HUDEP-2 (cell line): Measurements from ENCODE around the gene KRT222.

Source experiments
- DNase-seq, 76 experiments: peaks; one replicate each; lab custom pipeline; 2025; ENCODE audit not compliant: unreplicated experiment in 76 of 76; lab: John Stamatoyannopoulos, UW

The KRT222 gene

DNA sequence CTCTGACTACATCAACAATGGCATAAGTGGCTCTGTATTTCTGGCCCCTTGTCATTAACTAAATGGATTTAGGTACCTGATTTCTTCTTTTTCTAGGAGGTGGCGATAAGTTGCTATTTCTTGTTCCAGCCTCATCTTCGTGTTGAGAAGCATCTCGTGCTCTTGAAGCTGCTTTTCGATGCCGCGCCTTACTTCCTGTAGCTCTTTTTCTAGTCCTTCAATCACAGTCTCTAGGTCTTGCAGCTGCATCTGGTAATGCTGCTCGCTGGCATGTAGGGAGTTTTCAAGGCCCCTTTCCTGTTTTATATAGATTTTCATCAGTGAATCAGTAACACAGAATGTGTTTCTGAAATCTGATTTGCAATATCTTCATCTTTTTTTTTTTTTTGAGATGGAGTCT, 5.1 kb downstream of the KRT222 start:
- no peak for DNase-seq

DNA sequence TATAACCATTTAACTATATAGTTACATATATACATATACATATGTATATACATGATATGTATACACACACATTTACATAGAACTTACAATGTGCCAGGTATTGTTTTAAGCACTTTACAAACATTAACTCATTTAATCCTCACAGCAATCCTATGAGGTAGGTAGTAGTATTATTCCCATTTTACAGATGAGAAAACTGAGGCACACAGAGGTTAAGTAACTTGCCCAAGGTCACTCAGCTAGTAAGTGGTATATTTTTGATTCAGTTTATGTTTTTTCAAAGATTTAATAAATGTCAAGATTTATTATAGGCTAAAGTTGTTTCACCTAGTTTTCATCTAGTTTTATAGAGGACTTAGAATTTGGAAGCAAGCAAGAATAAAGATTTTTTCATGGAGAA, 6.6 kb downstream of the KRT222 start:
- no peak for DNase-seq

DNA sequence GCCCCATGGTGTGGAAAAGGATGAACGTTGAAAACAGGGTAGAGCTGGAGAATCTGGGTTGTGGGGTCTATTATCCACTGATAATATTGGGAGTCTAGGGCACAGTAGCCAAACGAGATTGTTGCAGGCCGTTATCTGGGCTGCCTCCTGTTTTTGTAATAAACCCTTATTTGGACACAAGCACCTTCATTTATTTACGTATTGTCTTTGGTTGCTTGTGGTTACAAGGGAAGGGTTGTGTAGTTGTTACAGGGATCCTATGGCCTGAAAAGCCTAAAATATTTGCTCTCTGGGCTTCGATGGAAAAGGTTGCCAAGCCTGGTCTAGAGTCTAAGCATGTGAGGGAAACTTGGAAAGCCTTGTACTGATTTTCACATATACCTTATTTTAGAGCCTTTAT, 13.0 kb downstream of the KRT222 start:
- DNase-seq, result no peak

DNA sequence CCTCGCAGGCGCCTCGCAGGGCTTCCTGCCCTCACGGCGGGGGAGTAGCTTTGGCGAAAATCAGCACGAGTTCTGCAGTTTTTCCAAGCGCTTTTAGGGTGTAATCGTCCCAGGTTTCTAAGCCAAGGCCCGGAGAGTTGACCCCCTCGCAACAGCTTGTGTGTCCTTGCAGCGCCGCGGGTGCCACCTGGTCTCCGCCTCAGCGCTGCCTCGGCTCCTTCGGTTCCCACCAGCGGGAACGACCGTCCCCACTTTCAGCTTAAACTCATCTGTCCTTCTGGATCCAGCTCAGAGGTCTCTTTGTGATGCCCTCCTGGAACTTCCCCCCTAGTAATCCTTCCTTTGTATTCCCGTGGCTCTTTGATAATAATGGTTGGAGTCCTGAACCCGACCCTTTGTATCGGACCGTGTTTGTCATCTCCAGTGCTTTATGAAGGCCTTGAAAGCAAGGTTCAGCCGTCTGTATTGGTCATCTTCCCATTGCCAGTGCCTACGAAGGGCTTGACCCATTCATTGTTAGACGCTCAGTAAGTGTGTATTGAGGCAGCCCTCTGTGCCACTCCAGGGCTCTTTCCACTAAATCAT, 16.5 kb downstream of the KRT222 start:
- DNase-seq, result peak in 10 of 76 experiments; percentile 34 to 87 (median 47)

DNA sequence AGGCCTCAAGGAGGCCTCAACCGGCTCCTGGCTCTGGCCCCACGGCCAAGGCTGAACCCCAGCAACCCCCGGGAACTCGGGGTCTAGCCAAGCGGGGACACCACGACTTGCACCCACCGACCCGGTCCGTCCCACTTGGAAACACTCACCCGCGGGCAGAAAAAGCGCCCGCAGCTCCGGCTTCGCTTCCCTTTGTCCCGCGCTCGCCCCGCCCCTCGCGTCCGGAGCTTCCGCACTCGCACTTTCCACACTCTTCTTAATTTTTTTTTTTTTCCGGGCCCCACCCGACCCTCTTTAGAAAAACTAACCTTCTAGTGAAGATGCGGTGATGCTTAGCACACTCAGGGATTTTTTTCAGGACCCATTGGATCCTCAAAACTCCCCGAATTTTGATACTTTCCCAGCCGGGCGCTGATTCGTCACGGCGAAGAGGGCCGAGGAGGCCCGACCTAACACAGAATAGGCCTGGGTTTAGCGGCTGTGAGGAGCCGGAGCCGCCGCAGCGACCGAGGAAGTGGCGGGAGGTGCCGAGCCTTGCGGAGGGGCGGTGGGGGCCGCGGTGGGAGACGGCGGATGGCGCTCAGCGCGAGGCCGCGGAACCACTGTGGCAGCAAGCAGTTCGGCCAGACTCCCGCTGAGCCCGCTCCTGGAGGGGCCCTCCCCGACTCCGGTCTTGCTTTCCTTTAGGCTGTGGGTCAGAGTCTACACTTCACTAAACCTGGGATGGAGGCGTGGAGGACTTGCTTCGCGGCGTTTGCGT, 17.2 kb downstream of the KRT222 start, which contains the start of gene SMARCE1:
Gene SMARCE1, minus strand, starts transcription at position 195 of the 760 bp plus-strand sequence. CDS start 2,016 bp downstream, outside the sequence.
- DNase-seq, result peak in 66 of 76 experiments; percentile 18 to 94 (median 60)

DNA sequence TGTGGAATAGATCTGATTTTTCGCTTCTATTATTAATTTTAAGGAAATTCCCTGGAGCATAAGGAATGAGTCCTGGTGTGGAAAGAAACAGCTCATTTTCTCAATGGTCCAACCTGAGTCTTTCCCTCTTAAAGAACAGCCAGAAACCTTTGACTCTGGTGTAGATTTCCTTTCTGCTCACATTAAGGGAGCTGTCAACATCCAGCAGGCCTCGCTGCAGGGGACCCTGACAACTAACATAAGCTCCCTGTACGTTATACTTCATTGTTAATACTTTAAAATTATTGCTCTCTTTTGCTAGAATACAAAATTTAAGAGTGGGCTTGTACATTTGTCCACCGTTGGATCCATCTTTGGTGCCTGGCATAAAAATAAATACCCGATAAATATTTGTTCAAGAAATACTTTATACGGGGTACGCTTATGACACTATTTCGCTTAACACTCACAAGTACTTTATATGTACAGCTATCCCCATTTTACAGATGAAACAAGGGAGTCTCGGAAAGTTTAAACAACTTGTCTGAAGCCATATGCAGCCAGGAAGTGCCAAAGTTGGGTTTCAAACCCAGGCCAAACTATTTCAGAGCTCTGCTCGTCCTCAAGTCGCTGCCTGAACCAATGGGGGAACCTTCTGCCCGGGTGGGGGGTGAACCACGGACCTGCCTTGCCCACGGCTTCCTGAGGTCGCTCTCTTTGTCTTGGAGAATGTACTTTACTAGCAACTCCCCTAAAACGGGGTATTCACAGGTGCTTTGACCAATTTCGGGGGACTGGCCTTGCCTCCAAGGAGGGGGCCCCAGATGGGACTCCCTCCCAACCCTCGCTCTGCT, 18.0 kb downstream of the KRT222 start:
- DNase-seq, result peak in 42 of 76 experiments; percentile 3 to 89 (median 38)

DNA sequence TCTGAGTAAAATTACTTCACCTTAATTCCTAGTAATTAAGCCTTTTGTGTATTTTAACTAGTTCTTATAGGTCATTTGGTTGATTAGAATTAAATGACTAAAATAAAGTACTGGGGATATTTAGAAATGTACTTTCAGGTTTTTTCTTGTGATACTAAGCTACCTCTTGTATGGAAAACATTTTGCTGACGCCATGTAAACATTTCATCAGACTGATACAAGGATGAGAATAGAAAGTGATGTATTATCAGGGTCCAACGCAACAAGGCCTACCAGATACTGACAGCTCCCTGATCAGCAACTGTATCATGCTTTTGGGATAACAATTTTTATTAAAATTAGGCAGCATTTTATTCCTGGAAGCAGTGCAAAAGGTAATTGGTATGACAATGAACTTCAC, 19.0 kb downstream of the KRT222 start:
- no peak for DNase-seq

DNA sequence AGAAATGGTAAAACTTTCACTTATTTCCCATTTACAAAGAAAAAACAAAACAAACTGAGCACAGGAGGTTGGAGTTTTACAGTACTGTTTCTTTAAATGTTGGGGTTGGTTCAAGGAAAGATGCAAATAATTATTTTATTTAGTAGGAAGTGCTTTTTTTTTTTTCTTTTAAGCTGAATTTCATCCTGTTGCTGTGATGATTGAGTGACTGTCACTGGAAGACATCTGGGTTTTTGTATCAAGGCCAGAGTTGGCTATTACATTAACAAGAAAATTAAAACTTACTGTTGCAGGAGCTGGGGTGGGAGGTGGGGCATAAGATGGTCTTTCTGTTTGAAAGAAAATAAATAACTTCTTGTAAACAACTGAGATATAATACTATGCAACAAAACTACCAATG, 19.7 kb downstream of the KRT222 start:
- DNase-seq, result no peak

DNA sequence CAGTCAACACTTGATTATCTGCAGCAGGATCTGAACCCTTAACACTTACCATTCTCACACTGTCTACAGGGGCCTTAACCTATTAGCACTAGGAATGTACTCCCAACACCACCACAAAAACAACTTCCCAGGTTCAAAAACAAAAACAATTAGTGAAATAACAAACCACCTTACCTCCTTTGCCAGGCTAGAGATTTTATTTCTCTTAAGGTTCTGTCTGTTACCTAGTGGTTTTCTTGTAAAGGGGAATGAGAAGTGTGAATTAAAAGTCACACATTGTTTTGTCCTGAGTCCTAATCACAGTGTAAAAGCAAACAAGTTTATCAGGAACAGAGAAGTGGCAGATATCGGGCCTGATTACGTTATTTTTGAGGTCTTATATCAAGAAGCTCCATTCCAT, 27.0 kb downstream of the KRT222 start:
- DNase-seq, result no peak

DNA sequence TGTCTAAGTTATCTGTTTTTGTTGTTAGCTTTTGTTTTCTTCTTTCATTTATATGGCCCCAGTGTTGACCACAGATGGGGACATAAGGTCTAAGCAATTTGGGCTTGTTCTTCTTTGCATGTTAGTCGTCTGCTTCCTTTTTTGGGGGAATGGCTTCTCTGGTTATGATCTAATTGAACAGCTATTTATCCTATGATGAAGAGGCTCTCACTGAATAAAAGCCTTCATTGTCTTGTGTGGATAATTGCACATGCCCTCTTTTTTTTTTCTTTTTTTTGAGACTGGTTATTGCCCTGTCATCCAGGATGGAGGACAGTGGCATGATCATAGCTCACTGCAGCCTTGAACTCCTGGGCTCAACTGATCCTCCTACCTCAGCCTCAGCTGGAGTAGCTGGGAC, 31.1 kb downstream of the KRT222 start:
- no peak for DNase-seq

DNA sequence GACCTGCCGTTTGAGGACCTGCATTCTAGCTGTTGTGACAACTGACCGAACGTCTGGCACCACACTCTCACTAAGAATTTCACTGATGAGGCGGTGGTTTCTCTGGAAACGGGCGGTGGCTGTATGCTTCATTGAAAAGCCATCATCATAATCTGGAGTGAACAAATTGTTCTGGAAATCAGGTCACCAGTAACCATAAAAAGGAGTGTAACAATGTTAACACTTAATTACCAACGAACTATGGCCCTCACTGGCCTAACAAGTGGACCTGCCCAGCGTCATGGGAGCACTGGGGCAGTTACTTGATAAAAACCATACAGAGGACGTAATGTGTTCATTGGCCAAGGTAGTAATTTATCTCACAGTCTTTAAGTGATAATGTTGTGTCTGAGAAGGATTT, 32.8 kb downstream of the KRT222 start:
- no peak for DNase-seq

DNA sequence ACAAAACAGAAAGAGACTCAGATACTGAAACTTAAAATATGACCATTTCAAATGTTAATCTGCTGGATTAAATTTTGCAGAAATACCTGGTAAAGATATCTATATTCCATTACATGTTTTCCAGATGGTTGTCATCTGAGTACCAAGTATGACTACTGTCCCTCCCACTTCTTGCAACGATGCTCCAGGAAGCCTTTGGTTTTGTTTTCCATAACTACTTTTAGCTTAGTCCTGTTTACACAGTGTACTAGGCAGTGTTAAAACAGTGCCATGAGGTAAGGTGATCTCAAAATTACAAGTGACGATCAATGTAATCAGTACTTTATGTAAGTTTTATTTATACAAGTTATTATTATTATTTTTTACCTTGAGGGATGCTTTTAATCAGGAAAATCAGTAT, 35.1 kb downstream of the KRT222 start:
- DNase-seq, result no peak

DNA sequence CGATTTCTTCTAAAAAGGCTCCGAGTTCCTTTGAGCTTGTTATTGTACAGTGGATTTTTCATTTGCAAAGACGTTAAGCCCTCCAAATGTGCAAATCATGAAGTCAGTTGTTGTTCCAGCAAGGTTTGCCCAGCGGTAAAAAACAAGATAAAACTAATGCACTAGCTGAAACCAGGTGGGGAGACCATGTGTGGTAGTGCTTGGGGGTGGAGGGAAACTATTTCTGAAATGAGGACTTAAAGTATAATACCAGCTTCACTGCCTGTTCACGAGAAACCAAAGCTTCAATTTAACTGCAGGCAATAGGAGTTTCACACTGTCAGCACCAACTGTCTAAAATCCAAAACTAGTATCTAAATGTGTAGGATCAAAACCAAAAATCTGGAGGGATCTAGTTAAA, 39.7 kb downstream of the KRT222 start:
- no peak for DNase-seq

DNA sequence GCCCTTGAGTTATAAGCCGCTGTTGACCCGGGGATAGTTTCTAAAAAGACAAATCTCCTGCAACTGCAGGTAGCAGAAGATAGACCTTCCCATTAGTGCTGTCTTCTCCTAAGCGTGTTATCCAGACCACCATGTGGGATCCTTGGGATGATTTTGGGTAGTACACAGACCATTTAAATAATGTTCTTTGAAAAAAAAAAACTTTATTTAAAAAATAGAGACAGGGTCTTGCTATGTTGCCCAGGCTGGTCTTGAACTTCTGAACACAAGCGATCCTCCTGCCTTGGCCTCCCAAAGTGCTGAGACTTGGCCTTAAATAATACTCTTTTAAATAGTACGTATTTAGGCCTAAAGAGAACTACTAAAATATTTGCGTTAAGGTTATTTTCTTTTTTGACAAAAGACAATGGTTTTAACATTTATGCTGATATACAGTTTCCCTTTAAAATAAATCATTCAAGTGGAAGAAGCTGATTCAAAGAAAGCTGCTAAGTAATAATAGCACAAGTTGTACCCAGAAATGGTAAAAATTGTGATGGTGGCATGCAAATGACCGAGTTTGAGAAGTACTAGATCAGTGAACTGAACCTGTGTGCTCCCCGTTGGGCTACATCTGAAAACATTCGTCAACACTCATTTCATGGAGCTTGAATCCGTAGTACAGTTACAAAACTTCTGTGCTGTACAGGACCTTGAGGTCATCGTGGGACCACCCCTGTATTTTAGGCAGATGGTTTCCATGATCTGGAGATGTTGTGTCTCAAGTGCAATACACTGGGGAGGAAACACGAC, 41.4 kb downstream of the KRT222 start:
- no peak for DNase-seq

DNA sequence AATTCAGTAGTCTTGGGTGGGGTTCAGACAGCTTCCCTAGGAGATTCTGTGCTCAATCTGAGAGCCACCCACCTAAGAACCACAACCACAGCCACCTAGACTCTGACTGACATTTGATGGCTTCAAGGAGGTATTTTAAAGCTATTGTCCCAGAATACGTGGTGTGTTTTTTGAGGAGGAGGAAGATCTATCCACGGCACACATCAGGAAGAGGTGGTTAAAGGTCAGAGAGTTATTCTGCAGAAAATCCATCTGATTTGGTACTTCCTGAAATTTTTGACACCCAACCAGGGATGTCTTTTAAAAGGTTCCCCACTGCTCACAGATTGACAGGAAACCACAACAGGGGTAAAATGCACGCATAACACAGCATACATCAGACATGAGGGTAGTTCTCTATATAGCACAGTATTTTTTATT, 42.5 kb downstream of the KRT222 start:
- DNase-seq, result no peak

DNA sequence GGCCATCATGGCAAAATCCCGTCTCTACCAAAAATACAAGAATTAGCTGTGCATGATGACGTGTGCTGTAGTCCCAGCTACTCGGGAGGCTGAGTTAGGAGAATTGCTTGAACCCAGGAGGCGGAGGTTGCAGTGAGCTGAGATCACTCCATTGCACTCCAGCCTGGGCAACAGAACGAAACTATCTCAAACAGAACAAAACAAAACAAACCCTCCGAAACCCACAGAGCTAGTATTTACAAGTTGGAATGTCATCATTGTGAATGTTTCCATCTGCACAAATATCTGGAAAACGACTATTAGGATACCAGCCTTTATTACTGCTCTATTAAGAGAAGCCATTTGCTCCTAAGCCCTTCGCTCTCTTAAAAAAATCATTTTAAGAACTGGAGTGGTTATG, 43.4 kb downstream of the KRT222 start:
- DNase-seq, result no peak

DNA sequence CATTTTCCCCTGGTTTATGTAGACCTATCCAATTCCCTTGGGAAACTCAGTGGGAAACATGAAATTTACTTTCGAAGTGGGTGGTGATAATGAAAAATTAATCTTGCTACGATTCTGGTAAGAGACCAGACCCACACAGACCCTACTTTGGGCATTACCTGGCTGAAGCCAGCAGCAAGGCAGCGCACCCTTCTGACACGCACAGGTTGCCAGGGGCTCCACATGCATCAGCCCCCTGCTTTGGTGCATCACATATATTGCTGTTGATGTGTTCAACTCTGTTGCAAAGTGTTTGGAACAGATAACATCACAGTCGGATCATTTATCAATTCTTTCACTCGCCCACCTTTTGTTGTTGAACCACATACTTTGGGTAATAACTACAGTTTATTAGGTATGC, 44.0 kb downstream of the KRT222 start:
- no peak for DNase-seq

DNA sequence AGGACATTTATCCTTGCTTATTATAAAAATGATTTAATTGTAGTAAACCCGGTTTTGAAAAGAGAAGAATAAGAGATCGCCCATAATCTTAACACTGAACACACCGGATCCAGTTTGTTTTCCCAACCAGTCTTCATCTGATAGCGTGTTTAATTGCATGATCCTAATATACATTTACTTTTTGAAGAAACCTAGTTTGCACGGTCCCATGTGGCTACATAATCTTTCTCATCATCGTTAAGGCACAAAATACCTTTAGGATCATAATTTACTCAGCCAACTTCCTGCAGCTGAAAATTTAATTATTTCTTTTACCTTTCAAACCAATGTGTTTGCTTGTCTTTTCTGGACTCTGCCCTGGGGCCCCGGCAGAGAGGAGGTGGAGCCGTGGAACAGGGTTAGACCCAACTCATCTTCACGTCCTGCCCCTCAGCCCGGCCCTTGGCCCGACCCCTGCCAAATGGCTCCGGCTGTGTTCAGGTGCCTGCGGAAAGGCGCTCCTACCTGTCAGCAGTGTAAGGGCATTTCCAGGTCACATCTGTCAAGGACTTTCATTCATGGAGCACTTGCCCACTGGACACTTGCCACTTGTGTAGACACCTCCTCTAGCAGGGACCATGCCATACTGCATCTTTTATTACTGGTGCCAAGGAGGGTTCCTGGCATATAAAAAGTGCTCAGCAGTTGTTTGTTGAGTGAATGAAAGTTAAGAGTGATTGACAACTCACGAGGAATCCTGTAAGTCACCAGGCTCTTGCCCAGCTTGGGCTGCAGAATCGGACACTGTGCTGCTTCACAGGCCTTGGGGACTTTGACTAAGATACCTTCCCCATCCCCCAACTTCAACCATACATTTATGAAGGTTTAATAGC, 46.0 kb downstream of the KRT222 start:
- DNase-seq, result no peak

DNA sequence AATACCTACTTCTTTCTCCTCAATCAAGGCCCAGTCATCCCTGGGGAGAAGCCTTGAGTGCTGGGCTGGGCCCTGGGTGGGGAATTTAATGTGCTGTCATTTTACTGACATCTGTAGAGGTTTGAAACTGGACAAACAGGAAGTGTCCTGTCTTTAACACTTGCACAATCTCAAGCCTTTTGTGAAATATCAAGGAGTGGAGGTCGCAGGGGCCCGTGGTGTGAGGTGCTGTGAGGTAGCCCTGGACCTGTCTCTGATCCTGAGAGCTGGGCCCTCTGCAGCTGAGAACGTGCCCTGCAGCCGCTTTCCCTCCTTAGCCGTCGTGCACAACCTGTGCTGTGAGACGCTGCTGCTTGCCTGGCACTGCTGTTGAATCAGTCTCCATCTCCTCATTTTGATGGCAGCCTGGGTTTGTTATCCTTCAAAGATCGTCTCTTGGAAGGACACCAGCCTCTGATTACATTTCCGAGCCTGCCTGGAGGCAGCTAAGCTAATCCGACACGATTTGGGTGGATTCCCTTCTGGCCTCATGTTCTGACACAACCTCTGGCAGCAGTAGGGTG, 47.2 kb downstream of the KRT222 start:
- DNase-seq, result no peak
